Measurements from ENCODE around the gene HNRNPUL1. TPM values are rescaled to one million over a fixed set of nuclear protein-coding genes. Genes with fewer than 3 reads are reported as not detected.

HNRNPUL1 gene
- total RNA-seq, 2 donors from 2014 or later = 88.8 to 109 TPM

GRCh38 chr19:41294393-41294792 lies 30.2 kb downstream of the HNRNPUL1 start:
- Histone ChIP-seq H3K27ac (no peak overlapping the region), H3K36me3 (peaks cover 75% of the 10 kb centered on the region), H3K9me3 (no peaks in the 10 kb centered on the region), H3K4me1 (peaks cover 0 to 36% of the 10 kb centered on the region in 2 donors), H3K4me3 (no peak overlapping the region), H3K27me3 (no peaks in the 10 kb centered on the region)
- no peak for TF ChIP-seq CTCF (IDR thresholded peaks at IDR 0.05)
- no peak for DNase-seq (ENCODE audit: low spot score)

DNA sequence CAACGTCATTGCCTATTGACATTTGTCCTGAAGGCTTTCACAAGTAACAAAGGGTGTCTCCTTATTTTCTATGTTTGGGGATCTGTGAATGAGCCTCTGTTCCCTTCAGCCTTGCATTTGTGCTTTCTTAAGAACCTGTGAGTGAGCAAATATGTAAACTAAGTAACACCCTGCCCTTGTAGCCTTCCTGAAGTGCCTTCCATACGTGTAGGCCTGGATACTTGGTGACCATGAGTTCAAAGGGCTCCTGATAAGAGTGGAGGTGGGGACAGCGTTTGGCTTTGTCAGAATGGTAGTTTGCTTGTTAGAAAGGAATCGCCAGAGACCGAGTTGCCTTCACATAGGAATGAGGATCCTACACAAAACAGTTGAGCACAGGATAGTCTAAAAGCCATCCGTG lies 31.3 kb downstream of the HNRNPUL1 start:
- H3K27ac ChIP-seq = peak overlapping the region; percentile 90 to 95
- peaks cover 0 to 47% of the 10 kb centered on the region in 2 donors for H3K4me1 ChIP-seq
- H3K36me3 ChIP-seq = peaks cover 71% of the 10 kb centered on the region
- no peaks in the 10 kb centered on the region for H3K27me3 ChIP-seq
- H3K9me3 ChIP-seq = no peaks in the 10 kb centered on the region
- H3K4me3 ChIP-seq = no peak overlapping the region
- no peak for TF ChIP-seq CTCF (IDR thresholded peaks at IDR 0.05)
- no peak for DNase-seq (ENCODE audit: low spot score)

GRCh38 chr19:41296433-41296871 lies 32.3 kb downstream of the HNRNPUL1 start:
- Histone ChIP-seq H3K27me3 (no peaks in the 10 kb centered on the region), H3K27ac (peak overlapping the region; percentile 90 to 95), H3K4me3 (no peak overlapping the region), H3K36me3 (peaks cover 69% of the 10 kb centered on the region), H3K9me3 (no peaks in the 10 kb centered on the region), H3K4me1 (peaks cover 0 to 57% of the 10 kb centered on the region in 2 donors)
- TF ChIP-seq CTCF (IDR thresholded peaks at IDR 0.05) = no peak
- no peak for DNase-seq (ENCODE audit: low spot score)

- TF ChIP-seq CTCF (IDR thresholded peaks at IDR 0.05) = peak in 1 of 2 donors; percentile 22
- Histone ChIP-seq H3K27me3 (no peaks in the 10 kb centered on the region), H3K36me3 (peaks cover 68% of the 10 kb centered on the region), H3K4me3 (no peak overlapping the region), H3K9me3 (no peaks in the 10 kb centered on the region), H3K27ac (peak overlapping the region; percentile 90 to 95), H3K4me1 (peaks cover 0 to 62% of the 10 kb centered on the region in 2 donors)
- DNase-seq (ENCODE audit: low spot score) = no peak
These were observed 33.6 kb downstream of the HNRNPUL1 start for GRCh38 chr19:41297628-41298347.

DNA sequence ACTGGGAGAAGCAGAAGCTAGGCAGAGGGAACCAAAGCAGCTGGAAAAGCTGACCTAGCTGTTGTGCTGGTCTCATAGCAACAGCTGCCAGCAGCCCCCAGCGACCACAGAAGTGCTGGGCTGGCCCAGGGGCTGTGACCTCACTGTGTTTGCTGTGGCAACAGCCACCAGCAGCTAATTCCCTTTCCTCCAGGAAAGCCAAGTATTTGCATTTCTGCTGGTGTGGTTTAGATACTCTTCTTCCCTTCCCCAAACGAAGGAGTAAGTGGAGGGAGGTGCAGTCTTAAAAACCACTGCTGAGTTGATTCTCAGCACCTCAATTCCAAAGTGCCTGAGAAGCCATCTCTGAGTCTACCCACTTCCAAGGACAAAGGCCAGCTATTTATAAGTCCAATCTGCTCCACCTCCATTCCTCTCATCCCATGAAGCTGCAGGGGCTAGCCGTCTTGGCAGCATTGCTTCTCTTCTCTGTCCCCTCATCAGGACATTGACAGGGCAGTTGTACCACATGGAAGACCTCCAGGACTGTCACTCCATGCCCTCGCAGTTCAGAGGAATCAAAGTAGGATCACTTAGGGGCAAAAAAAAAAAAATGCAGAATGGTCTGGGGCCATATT lies 34.3 kb downstream of the HNRNPUL1 start:
- H3K27ac ChIP-seq = peak overlapping the region; percentile 90 to 95
- TF ChIP-seq CTCF (IDR thresholded peaks at IDR 0.05) = no peak
- peak overlapping the region in 1 of 2 donors; percentile 7 for H3K4me3 ChIP-seq
- peaks cover 68% of the 10 kb centered on the region for H3K36me3 ChIP-seq
- H3K9me3 ChIP-seq = no peaks in the 10 kb centered on the region
- no peaks in the 10 kb centered on the region for H3K27me3 ChIP-seq
- DNase-seq (ENCODE audit: low spot score) = peak; percentile 90
- H3K4me1 ChIP-seq = peaks cover 0 to 66% of the 10 kb centered on the region in 2 donors
